NCI-H1417 (cell line): ENCODE measurements around the gene FAM83B.
"Not testable (repeated sequence)": the region's sequence is repeated elsewhere in the genome, so short reads cannot be mapped to it uniquely, and the experiment has no call there.

Experiments used
- DNase-seq, 3 experiments: peaks; one replicate each; lab custom pipeline; 2025; lab: John Stamatoyannopoulos, UW

FAM83B gene

GRCh38 chr6:54860132-54860531, 13.6 kb downstream of the FAM83B start:
- DNase-seq, result no peak

GRCh38 chr6:54860739-54861138, 14.2 kb downstream of the FAM83B start:
- DNase-seq, result no peak

GRCh38 chr6:54861905-54862616, 15.5 kb downstream of the FAM83B start:
- DNase-seq, result no peak

GRCh38 chr6:54864272-54864671, 17.7 kb downstream of the FAM83B start:
- DNase-seq, result peak in 1 of 3 experiments; percentile 49

GRCh38 chr6:54865091-54865631, 18.6 kb downstream of the FAM83B start:
- DNase-seq, result no peak

- DNase-seq, result no peak
Observed at GRCh38 chr6:54868556-54868955, 22.0 kb downstream of the FAM83B start.

- DNase-seq, result no peak
Observed at GRCh38 chr6:54873599-54873998, 27.0 kb downstream of the FAM83B start.

GRCh38 chr6:54874349-54875048, 27.9 kb downstream of the FAM83B start:
- DNase-seq, result peak in 1 of 3 experiments; percentile 31

- no peak for DNase-seq
Observed at GRCh38 chr6:54875539-54875938, 29.0 kb downstream of the FAM83B start.

GRCh38 chr6:54876365-54876764, 29.8 kb downstream of the FAM83B start:
- no peak for DNase-seq

- DNase-seq, result no peak
Observed at GRCh38 chr6:54876871-54877270, 30.3 kb downstream of the FAM83B start.

GRCh38 chr6:54877713-54878317, 31.2 kb downstream of the FAM83B start:
- no peak for DNase-seq

- DNase-seq, result peak in 2 of 3 experiments; percentile 3 to 20
Observed at GRCh38 chr6:54878718-54879117, 32.1 kb downstream of the FAM83B start.

GRCh38 chr6:54879188-54879985, 32.8 kb downstream of the FAM83B start:
- no peak for DNase-seq

- no peak for DNase-seq
Observed at GRCh38 chr6:54881067-54881730, 34.6 kb downstream of the FAM83B start.

GRCh38 chr6:54881891-54882290, 35.3 kb downstream of the FAM83B start:
- DNase-seq, result not testable (repeated sequence)

GRCh38 chr6:54886932-54887584, 40.5 kb downstream of the FAM83B start:
- no peak for DNase-seq

- no peak for DNase-seq
Observed at GRCh38 chr6:54891536-54891935, 45.0 kb downstream of the FAM83B start.

GRCh38 chr6:54892831-54893230, 46.3 kb downstream of the FAM83B start:
- no peak for DNase-seq

GRCh38 chr6:54893818-54894217, 47.2 kb downstream of the FAM83B start:
- DNase-seq, result no peak

- DNase-seq, result no peak
Observed at GRCh38 chr6:54896302-54896701, 49.7 kb downstream of the FAM83B start.
